Tibial artery (tissue), 4 donors: ENCODE measurements around the gene CALCR.
"Not testable (repeated sequence)": the region's sequence is repeated elsewhere in the genome, so short reads cannot be mapped to it uniquely, and the experiment has no call there.

Experiments
- DNase-seq, 2 donors: peaks; one replicate each; pipeline ENCODE4 v3.0.0-alpha.2; 2019
- H3K27ac ChIP-seq, 2 donors: fragments of 200-600 bp; sonication (generic) in 1 of 2; 1 replicate in 1 of 2; 2 replicates in 1 of 2; pipeline ENCODE4 v1.5.1; 2018 to 2019; ENCODE audit warnings: mild to moderate bottlenecking in 1 of 2
- H3K27me3 ChIP-seq, 2 donors: fragments of 200-600 bp; sonication (generic) in 1 of 2; one replicate each; pipeline versions ENCODE4 v1.5.1 to v1.6.0; 2016 to 2019
- H3K36me3 ChIP-seq, 3 donors: fragments of 200-600 bp; sonication (generic) in 2 of 3; one replicate each; pipeline ENCODE4 v1.5.1; 2016 to 2019; ENCODE audit warnings: mild to moderate bottlenecking in 2 of 3
- H3K4me1 ChIP-seq, 4 donors: fragments of 200-600 bp; sonication (generic) in 2 of 4; 1 replicate in 3 of 4; 2 replicates in 1 of 4; pipeline ENCODE4 v1.5.1; 2016 to 2019
- H3K4me3 ChIP-seq, 2 donors: fragments of 200-600 bp; sonication (generic) in 1 of 2; 1 replicate in 1 of 2; 2 replicates in 1 of 2; pipeline ENCODE4 v1.5.1; 2018 to 2019; ENCODE audit warnings: mild to moderate bottlenecking in 2 of 2
- H3K9me3 ChIP-seq, 3 donors: fragments of 200-600 bp; sonication (generic) in 1 of 3; one replicate each; pipeline ENCODE4 v1.5.1; 2016 to 2019
- CTCF ChIP-seq, 2 experiments: fragments of 200-600 bp in 1 of 2; fragments of 450-650 bp in 1 of 2; IDR thresholded peaks; one replicate each; pipeline ENCODE4 v1.5.1; 2017 to 2019; ENCODE audit warnings: antibody characterized with exemption in 2 of 2, mild to moderate bottlenecking in 1 of 2, moderate library complexity in 1 of 2
- intact Hi-C: fragments of 100-400 bp; cut with DNase I; formaldehyde crosslinking; loops from one replicate; pipeline ENCODE4 v1.15.0; 2023; ENCODE audit warnings: low total_unique reads

CALCR gene

GRCh38 chr7:93535616-93536015 is 38.9 kb downstream of the CALCR start:
- no peaks in the 10 kb centered on the region for H3K27me3 ChIP-seq
- H3K36me3 ChIP-seq: no peaks in the 10 kb centered on the region
- intact Hi-C loops: no loop called here
- TF ChIP-seq CTCF (IDR thresholded peaks at IDR 0.05): no peak
- no peaks in the 10 kb centered on the region for H3K4me1 ChIP-seq
- H3K4me3 ChIP-seq: no peak overlapping the region
- H3K9me3 ChIP-seq: no peaks in the 10 kb centered on the region
- DNase-seq: no peak
- no peak overlapping the region for H3K27ac ChIP-seq

GRCh38 chr7:93530701-93531100 is 43.8 kb downstream of the CALCR start:
- no peak overlapping the region for H3K27ac ChIP-seq
- no peaks in the 10 kb centered on the region for H3K9me3 ChIP-seq
- DNase-seq: no peak
- H3K4me3 ChIP-seq: no peak overlapping the region
- no peaks in the 10 kb centered on the region for H3K27me3 ChIP-seq
- intact Hi-C loops: no loop called here
- H3K4me1 ChIP-seq: no peaks in the 10 kb centered on the region
- no peaks in the 10 kb centered on the region for H3K36me3 ChIP-seq
- TF ChIP-seq CTCF (IDR thresholded peaks at IDR 0.05): no peak

- no peak for TF ChIP-seq CTCF (IDR thresholded peaks at IDR 0.05)
- intact Hi-C loops: no loop called here
- Histone ChIP-seq H3K36me3 (no peaks in the 10 kb centered on the region), H3K27ac (no peak overlapping the region), H3K9me3 (no peaks in the 10 kb centered on the region), H3K4me3 (no peak overlapping the region), H3K27me3 (no peaks in the 10 kb centered on the region), H3K4me1 (no peaks in the 10 kb centered on the region)
- no peak for DNase-seq
Measured at GRCh38 chr7:93516834-93517233, 57.7 kb downstream of the CALCR start.

- intact Hi-C loops: no loop called here
- DNase-seq: no peak
Measured at GRCh38 chr7:93515144-93515543, 59.4 kb downstream of the CALCR start.

DNA sequence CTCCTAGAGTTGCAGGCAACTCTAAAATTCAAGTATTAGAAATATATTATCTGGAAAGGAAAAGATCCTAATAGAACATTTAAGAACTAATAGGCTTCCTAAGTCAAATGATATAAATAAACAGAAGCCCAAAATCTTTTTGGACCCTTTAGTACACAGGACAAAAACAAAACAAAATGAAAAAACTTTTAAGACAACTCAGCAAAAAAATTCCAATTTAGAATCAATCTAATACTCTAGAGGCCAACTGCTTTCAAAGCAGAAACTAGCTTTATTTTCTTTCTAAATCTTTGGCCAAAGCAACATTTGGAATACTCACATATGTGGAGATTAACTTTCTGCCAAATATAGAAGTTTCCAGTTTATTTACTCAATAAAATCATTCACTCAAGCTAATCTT is 65.2 kb downstream of the CALCR start:
- no peak for TF ChIP-seq CTCF (IDR thresholded peaks at IDR 0.05)
- no peaks in the 10 kb centered on the region for H3K9me3 ChIP-seq
- intact Hi-C loops: no loop called here
- no peak overlapping the region for H3K4me3 ChIP-seq
- DNase-seq: no peak
- no peaks in the 10 kb centered on the region for H3K4me1 ChIP-seq
- no peak overlapping the region for H3K27ac ChIP-seq
- H3K27me3 ChIP-seq: no peaks in the 10 kb centered on the region
- H3K36me3 ChIP-seq: no peaks in the 10 kb centered on the region

More at GRCh38 chr7:93515144-93515543, 59.4 kb downstream of the CALCR start:
- Histone ChIP-seq H3K4me3 (no peak overlapping the region), H3K4me1 (no peaks in the 10 kb centered on the region), H3K27ac (no peak overlapping the region), H3K9me3 (no peaks in the 10 kb centered on the region), H3K36me3 (no peaks in the 10 kb centered on the region), H3K27me3 (no peaks in the 10 kb centered on the region)
- no peak for TF ChIP-seq CTCF (IDR thresholded peaks at IDR 0.05)

DNA sequence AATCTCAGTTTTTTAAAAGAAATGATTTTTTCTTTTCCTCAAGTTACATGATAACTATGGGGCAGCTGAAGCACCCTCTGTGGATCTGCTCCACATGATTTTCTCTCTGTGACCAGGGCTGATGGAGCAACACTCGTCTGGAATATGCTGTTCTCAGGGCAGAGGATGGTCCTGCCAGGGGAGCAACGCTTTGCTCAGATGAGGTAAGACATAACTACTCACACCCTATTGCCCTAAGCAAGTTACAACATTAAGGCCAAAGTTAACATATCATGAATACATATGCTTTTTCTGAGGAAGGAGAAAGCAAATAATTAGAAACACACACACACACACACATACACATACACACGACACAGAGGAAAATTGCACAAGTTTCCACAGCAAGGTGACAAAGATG is 71.4 kb downstream of the CALCR start:
- no peak for TF ChIP-seq CTCF (IDR thresholded peaks at IDR 0.05)
- intact Hi-C loops: no loop called here

GRCh38 chr7:93491860-93492259 is 82.7 kb downstream of the CALCR start:
- DNase-seq, H3K27ac ChIP-seq, H3K4me3 ChIP-seq, H3K4me1 ChIP-seq, H3K9me3 ChIP-seq, intact Hi-C loops, H3K36me3 ChIP-seq, H3K27me3 ChIP-seq: not testable (repeated sequence)

More for the DNA sequence above, 71.4 kb downstream of the CALCR start:
- Histone ChIP-seq H3K4me1 (no peaks in the 10 kb centered on the region), H3K9me3 (no peaks in the 10 kb centered on the region), H3K27ac (no peak overlapping the region), H3K4me3 (no peak overlapping the region), H3K27me3 (no peaks in the 10 kb centered on the region), H3K36me3 (no peaks in the 10 kb centered on the region)
- DNase-seq: no peak
